A673 (cell line): Measurements from ENCODE around the gene CAPN8. TPM values are rescaled to one million over a fixed set of nuclear protein-coding genes. Genes with fewer than 3 reads are reported as not detected.
"Not testable (repeated sequence)": the region's sequence is repeated elsewhere in the genome, so short reads cannot be mapped to it uniquely, and the experiment has no call there.

Experiments
- BruUV-seq: library from RNA; stranded (reverse); fragments of 400-500 nt; replicated peaks from 2 replicates; lab custom pipeline; 2021; lab: Mats Ljungman, UMichigan
- CTCF ChIA-PET: fragments of 300-600 bp; sonication (Branson Sonifier 250); formaldehyde crosslinking; loops from one replicate; lab custom pipeline; 2022; ENCODE audit warnings: antibody characterized with exemption; lab: Charles Lee
- POLR2A ChIA-PET: fragments of 300-600 bp; sonication (Branson Sonifier 250); formaldehyde crosslinking; loops from one replicate; lab custom pipeline; 2022; ENCODE audit warnings: antibody characterized with exemption; ENCODE audit not compliant: low non-redundant PET; lab: Charles Lee
- DNase-seq: peaks from one replicate; pipeline ENCODE4 v3.0.0-alpha.2; 2015; ENCODE audit warnings: low spot score
- H3K27ac ChIP-seq: fragments of 200-600 bp; sonication (generic); 2 replicates; pipeline ENCODE4 v1.5.1; 2016; ENCODE audit warnings: mixed run types, low read depth, mild to moderate bottlenecking, mixed read lengths, antibody characterized with exemption, low read length; ENCODE audit not compliant: poor library complexity, severe bottlenecking
- H3K27me3 ChIP-seq: fragments of 200-600 bp; sonication (generic); replicated peaks from 2 replicates; pipeline ENCODE4 v1.6.1; 2017; ENCODE audit warnings: mixed run types, low read depth, mild to moderate bottlenecking, mixed read lengths, antibody characterized with exemption, low read length; ENCODE audit not compliant: insufficient read depth, poor library complexity
- H3K36me3 ChIP-seq: fragments of 200-600 bp; sonication (generic); 2 replicates; pipeline ENCODE4 v1.6.1; 2016; ENCODE audit warnings: mixed run types, mild to moderate bottlenecking, mixed read lengths, antibody characterized with exemption, low read length; ENCODE audit not compliant: insufficient read depth, poor library complexity, severe bottlenecking
- H3K4me1 ChIP-seq: fragments of 200-600 bp; sonication (generic); 2 replicates; pipeline ENCODE4 v1.6.1; 2017; ENCODE audit warnings: mixed run types, mild to moderate bottlenecking, mixed read lengths, antibody characterized with exemption, low read length; ENCODE audit not compliant: insufficient read depth, poor library complexity, severe bottlenecking
- H3K4me3 ChIP-seq: fragments of 200-600 bp; sonication (generic); 2 replicates; pipeline ENCODE4 v1.5.1; 2016; ENCODE audit warnings: low read depth, mixed run types, mild to moderate bottlenecking, mixed read lengths, low read length; ENCODE audit not compliant: poor library complexity, severe bottlenecking
- H3K9me3 ChIP-seq: fragments of 200-600 bp; sonication (generic); 2 replicates; pipeline ENCODE4 v1.6.1; 2016; ENCODE audit warnings: mixed run types, low read depth, mild to moderate bottlenecking, mixed read lengths, antibody characterized with exemption, low read length; ENCODE audit not compliant: poor library complexity, severe bottlenecking
- EZH2 ChIP-seq: fragments of 200-600 bp; sonication (generic); IDR thresholded peaks from 2 replicates; pipeline ENCODE4 v1.6.1; 2017; ENCODE audit warnings: borderline replicate concordance, low read depth, mild to moderate bottlenecking, mixed read lengths, antibody characterized with exemption, low read length; ENCODE audit not compliant: poor library complexity, severe bottlenecking
- intact Hi-C: fragments of 100-400 bp; cut with micrococcal nuclease; formaldehyde crosslinking; loops from one replicate; pipeline ENCODE4 v1.10.0; 2022; ENCODE audit not compliant: unreplicated experiment
- total RNA-seq: library from RNA; stranded (reverse); gene quantifications from 2 replicates; pipeline ENCODE4 v1.2.3, GENCODE V29; 2021
- TF ChIP-seq, protein P1 (sequence below): fragments of 300-800, 200-600 bp; sonication (generic); conservative IDR thresholded peaks from 2 replicates; pipeline ENCODE4 v1.5.1; 2017; ENCODE audit warnings: low read depth, mild to moderate bottlenecking, antibody characterized with exemption, low read length, moderate library complexity, mixed read lengths

Gene CAPN8
- total RNA-seq, 1 experiment from 2014 or later, result not detected

DNA sequence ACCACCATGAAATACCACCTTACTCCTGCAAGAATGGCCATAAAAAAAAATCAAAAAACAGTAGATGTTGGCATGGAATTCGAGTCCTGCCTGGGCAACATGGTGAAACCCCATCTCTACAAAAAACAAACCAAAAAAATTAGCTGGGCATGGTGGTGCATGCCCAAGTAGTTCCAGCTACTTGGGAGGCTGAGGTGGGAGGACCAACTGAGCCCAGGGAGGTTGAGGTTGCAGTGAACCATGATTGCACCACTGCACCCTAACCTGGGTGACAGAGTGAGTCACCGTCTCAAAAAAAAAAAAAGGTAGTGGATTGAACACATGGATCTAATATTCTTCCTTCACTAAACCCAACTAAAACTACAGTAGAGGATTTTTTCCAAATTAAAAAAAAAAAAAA is 146.4 kb downstream of the CAPN8 start:
- Histone ChIP-seq H3K4me1 (no peaks in the 10 kb centered on the region), H3K4me3 (no peak overlapping the region), H3K27me3 (no peaks in the 10 kb centered on the region), H3K27ac (no peak overlapping the region), H3K9me3 (no peaks in the 10 kb centered on the region), H3K36me3 (no peaks in the 10 kb centered on the region)
- TF ChIP-seq EZH2, result no peak
- TF ChIP-seq, protein P1, sequence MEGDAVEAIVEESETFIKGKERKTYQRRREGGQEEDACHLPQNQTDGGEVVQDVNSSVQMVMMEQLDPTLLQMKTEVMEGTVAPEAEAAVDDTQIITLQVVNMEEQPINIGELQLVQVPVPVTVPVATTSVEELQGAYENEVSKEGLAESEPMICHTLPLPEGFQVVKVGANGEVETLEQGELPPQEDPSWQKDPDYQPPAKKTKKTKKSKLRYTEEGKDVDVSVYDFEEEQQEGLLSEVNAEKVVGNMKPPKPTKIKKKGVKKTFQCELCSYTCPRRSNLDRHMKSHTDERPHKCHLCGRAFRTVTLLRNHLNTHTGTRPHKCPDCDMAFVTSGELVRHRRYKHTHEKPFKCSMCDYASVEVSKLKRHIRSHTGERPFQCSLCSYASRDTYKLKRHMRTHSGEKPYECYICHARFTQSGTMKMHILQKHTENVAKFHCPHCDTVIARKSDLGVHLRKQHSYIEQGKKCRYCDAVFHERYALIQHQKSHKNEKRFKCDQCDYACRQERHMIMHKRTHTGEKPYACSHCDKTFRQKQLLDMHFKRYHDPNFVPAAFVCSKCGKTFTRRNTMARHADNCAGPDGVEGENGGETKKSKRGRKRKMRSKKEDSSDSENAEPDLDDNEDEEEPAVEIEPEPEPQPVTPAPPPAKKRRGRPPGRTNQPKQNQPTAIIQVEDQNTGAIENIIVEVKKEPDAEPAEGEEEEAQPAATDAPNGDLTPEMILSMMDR, result no peak
- DNase-seq, result no peak
- no TSS peak for BruUV-seq
- CTCF ChIA-PET, result no interaction called here
- POLR2A ChIA-PET, result no interaction called here
- intact Hi-C loops, result no loop called here

DNA sequence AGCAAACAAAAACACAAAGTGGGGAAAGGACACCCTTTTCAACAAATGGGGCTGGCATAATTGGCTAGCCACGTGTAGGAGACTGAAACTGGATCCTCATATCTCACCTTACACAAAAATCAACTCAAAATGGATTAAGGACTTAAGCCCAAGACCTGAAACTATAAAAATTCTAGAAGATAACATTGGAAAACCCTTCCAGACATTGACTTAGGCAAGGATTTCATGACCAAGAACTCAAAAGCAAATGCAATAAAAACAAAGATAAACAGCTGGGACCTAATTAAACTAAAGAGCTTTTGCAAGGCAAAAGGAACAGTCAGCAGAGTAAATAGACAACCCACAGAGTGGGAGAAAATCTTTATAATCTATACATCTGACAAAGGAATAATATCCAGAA is 146.9 kb downstream of the CAPN8 start:
- POLR2A ChIA-PET, BruUV-seq, H3K36me3 ChIP-seq, H3K4me1 ChIP-seq, CTCF ChIA-PET, H3K27me3 ChIP-seq, intact Hi-C loops, DNase-seq, H3K27ac ChIP-seq, H3K9me3 ChIP-seq, H3K4me3 ChIP-seq: not testable (repeated sequence)

DNA sequence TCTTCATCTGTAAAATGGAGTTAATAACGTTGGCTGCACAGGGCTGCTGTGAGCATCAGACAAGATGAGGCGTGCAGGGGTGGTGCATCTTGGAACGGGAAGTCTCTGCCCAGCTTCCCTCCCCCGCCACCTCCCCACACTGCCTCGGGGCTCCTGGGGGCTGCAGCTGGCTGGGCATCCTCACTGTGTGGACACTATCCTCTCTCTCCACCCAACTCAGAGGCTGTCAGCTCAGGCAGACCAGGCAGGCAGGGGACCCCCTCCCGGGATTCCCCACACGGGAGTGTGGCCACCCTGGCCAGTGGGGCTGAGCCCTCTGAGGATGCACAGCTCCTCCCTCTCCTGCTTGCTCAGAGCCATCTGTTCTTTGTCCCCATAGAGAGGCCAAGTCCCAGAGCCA is 149.6 kb downstream of the CAPN8 start:
- Histone ChIP-seq H3K4me3 (no peak overlapping the region), H3K9me3 (no peaks in the 10 kb centered on the region), H3K4me1 (no peaks in the 10 kb centered on the region), H3K27me3 (no peaks in the 10 kb centered on the region), H3K36me3 (no peaks in the 10 kb centered on the region), H3K27ac (no peak overlapping the region)
- intact Hi-C loops, result no loop called here
- ChIA-PET CTCF (no interaction called here), POLR2A (no interaction called here)
- BruUV-seq, result no TSS peak
- no peak for DNase-seq
- no peak for TF ChIP-seq EZH2
- TF ChIP-seq, protein P1, result no peak

DNA sequence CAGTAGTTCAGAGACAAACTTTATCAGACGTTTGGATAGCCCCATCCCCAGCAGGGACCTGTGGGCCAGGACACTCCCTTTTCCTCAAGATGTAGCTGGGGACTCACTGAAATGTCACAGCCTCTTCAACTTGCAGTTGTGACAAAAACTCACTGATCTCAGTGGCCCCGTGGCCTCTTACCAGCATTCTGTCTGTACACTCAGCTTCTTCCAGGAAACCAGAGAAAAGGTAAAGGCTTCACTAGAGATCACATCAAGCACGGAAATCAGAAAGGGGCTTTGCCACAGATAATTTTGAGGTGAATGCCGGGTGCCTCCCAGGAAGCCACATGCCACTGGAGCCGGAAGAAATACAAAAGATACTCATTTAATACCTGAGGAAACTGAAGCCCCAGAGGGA is 150.1 kb downstream of the CAPN8 start:
- ChIA-PET CTCF (no interaction called here), POLR2A (no interaction called here)
- no peaks in the 10 kb centered on the region for H3K4me1 ChIP-seq
- no peaks in the 10 kb centered on the region for H3K36me3 ChIP-seq
- no peak for DNase-seq
- no peaks in the 10 kb centered on the region for H3K27me3 ChIP-seq
- intact Hi-C loops, result no loop called here
- BruUV-seq, result no TSS peak
- H3K27ac ChIP-seq, result no peak overlapping the region
- TF ChIP-seq EZH2, result no peak
- TF ChIP-seq, protein P1, result no peak
- H3K4me3 ChIP-seq, result no peak overlapping the region
- H3K9me3 ChIP-seq, result no peaks in the 10 kb centered on the region
